Urothelium cell line (cell line): ENCODE results near the gene ZNF516.
"Not testable (repeated sequence)": the region's sequence is repeated elsewhere in the genome, so short reads cannot be mapped to it uniquely, and the experiment has no call there.

Experiments used
- DNase-seq: peaks from one replicate; pipeline ENCODE4 v3.0.0; 2011; ENCODE audit warnings: low spot score, mixed read lengths
- FAIRE-seq: peaks from 2 replicates; lab custom pipeline; 2011; peaks lifted over from hg19 to GRCh38; lab: Jason Lieb, UNC

ZNF516 gene

DNA sequence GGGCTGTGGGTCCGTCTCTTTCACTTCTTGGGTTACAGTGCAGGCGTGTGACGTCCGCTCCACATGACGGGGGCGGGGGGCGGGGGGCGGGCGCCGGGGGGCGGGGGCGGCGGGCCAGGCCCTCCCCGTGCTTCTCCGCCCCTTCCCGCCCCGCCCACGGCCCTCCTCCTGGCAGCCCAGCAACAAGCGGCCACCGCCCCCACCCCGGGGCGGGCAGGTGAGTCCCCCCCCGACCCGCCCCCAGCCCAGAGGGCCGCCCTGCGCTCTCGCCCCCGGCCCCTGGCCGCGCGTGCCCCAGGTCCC is 3.6 kb downstream of the ZNF516 start:
- FAIRE-seq (no peak), DNase-seq (peak; percentile 90)

DNA sequence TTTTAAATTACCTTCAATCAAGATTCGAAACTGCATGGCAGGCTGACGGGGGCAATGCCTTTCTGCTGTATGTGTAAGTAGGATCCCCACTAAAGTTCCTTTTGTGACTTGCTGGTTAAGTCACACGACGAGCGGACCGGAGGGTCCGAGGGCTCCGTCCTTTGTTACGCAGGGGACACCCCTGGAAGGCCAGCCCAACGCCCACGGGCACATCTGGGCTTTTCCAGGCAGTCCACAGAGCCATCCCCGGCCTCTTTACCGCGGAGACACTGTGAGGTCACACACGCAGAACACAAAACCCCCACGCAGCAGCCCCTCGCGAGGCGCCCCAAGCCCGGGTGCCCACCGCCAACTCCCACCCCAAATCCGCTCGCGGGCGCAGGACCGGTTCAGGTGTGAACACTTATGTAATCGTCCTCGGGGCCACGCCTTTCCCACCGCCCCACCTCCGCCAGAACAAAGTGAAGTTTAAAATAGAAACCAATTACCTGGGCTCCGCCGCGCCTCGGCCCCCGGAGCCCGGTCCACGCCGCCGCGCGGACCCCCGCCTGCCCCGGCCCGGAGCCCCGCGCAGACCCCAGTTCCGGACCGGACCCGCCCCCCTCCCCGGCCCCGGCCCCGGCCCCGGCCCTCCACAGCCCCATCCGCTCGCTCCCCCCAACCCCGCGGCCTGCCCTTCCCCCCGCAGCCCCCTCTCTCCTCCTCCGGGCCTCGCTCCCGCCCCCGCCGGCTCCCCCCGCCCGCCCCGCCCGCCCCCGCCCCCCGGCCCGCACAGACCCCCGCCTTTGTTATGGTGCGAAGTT is 4.2 kb downstream of the ZNF516 start:
- DNase-seq: peak; percentile 55
- FAIRE-seq: no peak

DNA sequence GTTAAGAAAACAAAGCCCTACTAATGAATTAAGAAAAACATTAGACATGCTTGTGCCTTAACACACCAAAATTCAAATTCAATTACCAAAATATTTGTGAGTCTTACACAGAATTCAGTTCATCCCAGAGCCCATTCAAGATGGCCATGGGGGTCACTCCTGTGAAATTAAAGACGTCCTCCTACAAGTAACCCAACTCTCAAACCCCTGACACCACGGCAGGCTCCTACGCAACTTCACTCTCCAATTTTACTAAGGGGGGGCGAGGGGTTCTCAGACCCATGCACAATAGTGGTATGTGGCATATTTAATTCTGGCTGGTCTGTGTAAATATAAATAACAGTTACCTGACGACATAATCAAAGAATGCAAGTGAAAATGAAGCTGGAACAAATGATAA is 5.0 kb downstream of the ZNF516 start:
- no peak for DNase-seq

DNA sequence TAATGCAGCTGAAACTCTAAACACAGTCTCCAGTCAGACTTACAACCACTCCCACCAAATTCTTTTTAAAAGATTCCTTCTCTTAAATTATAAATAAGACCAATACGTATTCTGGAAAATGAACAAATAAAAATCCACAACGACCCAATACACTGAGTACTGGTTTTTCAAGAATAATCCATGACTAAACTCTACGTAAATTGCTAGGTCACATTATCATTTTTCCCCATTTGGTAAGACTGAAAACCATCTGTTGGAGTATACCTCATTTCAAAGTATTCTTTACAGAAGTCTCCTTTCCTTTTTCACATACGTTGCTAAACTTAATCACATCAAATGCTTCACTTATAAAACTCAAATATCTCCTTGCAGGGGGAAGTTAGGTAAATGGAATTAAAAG is 6.0 kb downstream of the ZNF516 start:
- no peak for FAIRE-seq
- no peak for DNase-seq

More for the DNA sequence above, 5.0 kb downstream of the ZNF516 start:
- no peak for FAIRE-seq

DNA sequence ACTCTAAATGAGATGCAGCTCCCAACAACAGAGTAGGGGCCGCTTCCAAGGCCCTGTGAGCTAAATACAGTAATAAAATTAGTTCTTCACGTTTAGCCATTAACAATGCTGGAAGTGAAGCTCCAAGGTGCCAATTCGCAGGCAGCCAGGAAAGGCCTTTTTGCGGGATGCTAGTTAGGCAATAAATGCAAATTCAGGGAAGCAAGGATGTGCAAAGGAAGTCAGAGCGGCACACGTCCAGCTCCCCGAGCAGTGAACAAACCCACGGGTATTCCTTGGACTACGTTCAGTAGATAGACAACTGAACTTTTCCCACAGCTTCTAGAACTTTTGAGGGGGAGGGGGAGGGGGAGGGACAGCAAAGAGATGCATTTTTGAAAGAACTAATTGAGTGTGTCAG is 6.9 kb downstream of the ZNF516 start:
- FAIRE-seq (no peak), DNase-seq (no peak)

DNA sequence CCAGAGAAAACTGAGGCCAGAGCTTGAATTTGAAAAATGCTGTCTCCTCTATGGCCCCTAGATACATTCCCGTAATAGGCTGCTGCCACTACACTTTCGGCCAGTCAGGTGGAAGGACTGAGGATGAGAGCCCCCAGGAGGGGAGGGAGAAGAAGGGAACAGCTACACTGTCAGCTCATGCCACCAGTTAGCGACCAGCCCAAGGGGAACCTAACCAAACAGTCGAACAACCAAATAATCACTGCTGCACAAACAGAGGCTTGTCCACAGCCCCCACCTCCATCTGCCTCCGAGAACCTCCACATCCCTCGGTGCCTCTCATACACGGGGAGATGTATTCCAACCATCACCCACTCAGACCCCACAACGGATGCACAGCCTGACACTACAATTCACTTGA is 7.3 kb downstream of the ZNF516 start:
- FAIRE-seq (peak; percentile 32), DNase-seq (no peak)

DNA sequence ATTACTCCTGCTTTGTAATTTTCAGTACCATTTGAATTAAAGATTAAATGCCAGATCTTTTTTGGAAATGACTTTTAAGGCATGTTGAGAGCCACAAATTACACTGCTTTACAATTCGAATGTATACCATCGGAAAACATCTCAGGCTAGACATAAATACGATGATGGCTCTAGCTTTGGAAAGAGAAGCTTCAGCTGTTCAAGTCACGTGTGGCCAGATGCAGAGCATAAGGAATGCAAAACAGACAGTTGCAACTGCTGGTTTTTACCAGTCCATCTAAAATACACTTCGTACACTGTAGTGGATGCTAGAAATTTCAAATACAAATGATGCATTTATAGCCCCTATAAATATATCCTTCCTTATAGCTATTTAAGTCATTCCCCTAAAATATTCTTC is 8.0 kb downstream of the ZNF516 start:
- no peak for DNase-seq
- no peak for FAIRE-seq

DNA sequence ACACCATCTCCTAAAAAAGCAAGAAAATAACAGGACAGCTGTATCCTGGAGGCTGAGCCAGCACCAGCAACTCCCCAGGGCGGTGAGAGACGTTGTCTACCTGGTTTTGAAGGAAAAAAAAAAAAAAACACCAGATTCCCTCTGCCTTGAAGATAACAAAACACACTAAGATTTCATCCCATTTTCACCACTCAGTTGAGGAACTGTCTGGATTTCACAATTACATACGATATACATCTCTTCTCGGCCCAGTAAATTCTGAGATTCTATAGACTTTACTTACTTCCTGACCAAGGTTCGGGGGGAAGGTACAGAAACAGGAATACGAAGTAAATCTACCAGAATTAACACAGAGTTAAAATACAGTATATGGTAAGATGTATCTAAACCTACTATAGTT is 8.5 kb downstream of the ZNF516 start:
- DNase-seq: no peak
- FAIRE-seq: no peak

DNA sequence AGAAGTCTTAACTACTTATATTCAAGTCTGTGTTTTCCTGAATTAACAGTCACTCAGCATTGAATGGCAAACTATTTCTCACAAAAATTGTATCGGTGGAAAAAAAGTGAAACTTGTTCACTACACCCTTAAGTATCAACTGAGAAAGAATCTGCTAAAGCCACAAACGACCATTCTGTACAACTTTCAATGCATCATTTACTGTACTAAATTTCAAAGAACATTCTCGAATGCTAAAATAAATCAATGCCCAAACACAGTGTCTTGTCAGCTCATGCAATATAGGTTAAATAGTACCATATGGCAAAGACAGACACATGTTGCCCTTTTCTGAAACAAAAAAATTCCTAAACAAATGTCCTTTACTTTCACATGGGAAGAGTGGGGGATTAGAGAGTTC is 9.0 kb downstream of the ZNF516 start:
- no peak for FAIRE-seq

DNA sequence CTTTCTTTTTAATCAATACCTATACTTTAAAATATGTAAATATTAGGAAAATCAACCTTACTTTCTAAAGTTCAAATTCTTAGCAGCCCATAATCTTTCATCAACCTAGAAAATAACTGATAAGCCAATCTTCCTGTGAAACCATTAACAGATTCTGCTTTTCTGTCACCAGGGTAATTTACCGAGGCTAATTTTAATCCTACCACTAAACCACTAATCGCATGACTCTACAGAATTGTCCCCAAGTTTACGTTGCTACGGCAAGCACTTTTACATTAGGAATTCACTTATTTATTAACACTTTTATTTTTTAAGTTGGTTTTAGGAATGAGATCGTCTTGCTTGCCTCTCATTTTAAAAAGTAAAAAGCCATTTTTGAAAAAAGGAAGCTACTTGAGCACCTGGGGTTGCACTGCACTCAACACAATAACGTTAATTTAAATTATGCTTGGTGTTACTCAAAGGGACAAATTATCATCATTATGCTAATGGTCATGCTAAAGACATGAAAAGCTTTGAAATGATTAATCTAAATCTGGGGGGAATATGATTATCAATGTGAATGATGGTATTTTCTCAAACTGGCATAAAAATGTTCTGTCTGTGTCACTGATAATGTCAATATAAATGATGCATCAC is 10.2 kb downstream of the ZNF516 start:
- FAIRE-seq: no peak
- DNase-seq: no peak

More for the DNA sequence above, 9.0 kb downstream of the ZNF516 start:
- DNase-seq: no peak

DNA sequence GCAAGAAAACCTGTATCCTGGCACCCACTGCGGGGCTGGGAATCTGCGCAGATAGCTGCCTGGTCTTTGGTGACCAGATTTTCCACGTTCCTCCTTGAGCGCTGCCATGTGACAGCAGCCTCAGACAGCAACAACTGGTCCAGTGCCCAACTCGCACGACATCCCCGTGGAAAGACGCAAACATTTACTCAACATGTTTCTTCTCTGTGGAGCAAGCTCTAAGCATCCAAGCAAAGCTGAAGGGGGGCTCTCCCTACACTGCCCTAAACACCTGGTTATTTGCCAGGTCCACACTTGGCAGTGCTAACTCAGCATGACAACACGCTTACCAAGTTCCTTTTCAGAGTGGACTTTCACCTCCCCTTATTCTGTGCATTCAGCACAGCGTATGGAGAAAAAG is 11.3 kb downstream of the ZNF516 start:
- DNase-seq (no peak), FAIRE-seq (no peak)

DNA sequence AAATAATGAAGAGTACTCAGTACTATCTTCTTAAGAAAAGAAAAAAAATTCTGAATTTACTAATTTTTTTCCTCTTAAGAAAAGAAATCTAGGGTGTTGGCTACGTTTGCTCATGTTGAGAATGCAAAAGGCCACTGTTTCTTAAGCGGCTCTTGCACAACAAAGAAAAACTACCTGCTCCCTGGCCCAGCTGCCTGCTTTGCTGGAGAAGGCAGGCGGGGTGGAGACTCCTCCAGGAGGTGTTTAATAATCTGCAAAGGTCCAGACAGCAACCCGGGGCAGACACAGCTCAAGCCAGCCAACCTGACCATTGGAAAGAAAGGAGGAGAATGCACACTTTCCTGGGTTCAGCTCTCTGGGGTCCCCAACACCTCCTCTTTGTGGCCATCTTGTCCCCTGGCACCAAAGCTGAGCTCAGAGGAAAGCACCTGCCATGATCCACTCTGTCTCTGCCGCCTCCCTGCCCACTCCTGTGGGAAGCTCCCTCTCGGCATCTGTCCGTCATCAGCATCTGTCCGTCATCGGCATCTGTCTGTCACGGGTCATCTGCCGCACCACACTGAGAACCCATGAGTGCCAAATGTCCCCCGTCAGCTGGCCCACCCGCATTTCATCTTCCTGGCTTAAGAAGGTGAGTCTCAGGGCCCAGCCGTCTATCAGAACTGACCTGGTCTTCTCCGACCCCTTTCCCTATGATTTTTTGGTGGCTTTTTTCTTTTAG is 11.9 kb downstream of the ZNF516 start:
- DNase-seq (no peak), FAIRE-seq (no peak)

DNA sequence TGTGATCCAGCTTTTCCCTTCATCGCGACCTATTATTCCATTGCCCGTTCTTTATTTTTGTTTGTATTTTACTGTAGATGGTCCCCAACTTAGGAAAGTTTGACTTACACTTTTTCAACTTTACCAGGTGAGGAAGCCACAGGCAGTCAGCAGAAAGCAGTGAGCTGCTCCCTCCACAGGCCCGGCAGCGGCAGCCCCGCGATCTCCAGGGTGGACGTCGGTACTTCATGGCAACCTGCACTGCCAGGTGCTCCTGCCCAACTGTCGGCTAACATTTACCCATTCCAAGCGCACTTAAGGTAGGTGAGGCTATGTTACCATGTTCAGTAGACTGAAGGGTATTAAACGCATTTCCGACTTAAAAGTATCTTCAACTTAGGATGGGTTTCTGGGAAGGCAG is 12.8 kb downstream of the ZNF516 start:
- no peak for DNase-seq

DNA sequence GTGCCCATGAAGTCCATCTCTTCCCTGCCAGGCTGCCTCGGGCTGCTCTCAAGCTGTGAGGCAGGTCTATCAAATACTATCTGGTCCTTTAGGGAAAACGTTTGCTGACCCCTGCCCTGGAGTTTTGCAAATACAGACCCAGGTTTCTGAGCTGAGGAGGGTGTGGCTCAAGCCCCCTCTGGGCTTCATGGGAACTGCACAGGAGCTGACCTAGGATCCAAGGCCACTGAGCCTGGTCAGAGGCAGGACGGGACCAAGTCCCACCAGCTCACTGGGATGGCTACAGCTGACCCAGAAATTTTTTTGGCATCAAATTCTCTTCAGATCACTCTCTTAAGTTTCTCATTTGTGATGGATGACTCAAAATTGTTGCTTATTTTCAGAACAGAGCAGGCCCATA is 14.1 kb downstream of the ZNF516 start:
- no peak for FAIRE-seq
- no peak for DNase-seq

More for the DNA sequence above, 12.8 kb downstream of the ZNF516 start:
- no peak for FAIRE-seq

DNA sequence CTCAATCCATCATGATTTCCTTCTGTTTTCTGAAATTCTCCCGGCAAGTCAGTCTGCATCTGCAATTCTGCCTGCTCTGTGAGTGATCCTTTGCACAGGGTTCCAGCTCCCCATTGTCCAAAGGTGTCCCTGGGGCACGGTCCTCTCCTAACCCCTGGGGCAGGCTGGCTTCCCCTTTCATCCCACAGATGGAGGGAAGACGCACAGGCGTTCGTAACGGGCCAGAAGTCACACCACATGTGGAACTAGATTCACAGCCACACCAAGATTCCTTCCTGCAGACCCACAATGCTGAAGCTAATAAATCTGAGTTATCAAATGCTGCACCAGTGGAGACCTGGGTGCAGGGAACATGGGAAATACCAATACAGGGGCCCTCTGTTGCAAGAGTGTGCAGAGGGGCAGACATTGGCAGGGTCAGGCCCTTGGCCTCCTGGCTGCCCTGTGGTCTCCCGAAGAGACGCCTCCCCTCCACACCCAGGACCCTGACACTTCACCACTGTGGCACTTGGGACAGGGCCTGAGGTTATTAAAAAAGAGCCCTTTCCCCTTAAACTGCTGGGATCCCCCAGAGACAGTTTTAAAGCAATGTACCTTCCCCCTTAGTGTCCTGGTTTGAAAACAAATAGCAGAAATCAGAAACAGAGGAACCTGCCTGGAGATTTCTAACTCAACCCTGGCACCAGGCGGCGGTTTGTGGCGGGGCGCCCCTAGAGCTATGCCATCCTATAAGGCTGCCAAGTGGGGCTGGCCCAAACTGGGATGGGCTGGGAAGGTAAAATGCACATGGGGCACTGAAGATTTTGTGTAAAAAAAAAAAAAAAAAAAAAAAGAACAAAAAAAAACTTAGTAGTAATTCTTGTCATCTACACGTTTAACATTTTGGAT is 15.4 kb downstream of the ZNF516 start:
- no peak for DNase-seq
- no peak for FAIRE-seq

DNA sequence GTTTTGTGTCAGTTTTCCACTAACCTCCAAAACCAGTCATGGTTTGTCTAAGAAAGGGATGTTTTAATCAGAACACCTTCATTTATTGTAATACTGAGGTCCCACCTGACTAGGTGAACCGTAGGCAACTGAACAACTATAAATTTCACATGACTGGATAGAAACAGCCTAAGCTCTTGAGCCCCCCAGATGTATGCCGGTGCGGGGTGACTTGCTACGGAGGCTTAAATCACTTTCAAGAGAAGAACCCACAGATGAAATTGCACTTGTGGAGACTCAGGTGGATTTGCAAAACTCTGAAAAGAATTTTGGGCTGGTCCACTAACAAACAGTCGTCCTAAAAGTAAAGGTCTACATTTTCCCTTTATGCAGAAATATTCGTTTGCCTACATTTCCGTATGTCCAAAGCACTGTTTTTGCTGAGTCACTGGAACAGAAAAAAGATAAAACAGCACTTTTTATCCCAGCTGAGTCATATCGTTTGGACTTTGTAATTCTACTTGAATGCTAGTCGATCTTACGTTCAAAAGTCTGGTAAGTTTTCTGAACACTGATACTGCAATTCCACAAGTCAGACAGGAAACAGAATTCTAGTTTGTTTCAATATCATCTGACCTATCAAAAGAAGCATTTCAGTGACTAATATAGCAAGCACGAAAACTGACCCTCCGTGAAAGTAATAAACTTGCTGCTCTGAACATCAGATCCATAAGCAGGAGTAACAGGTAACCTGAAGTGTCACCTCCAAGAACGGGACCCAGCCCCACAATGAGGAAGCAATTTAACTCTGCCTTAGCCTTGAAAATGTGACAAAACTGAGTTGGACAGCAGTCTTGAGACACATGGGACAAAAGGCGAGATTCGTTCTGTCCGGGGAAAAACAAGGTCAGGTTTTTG is 18.1 kb downstream of the ZNF516 start:
- FAIRE-seq (no peak), DNase-seq (peak; percentile 45)

DNA sequence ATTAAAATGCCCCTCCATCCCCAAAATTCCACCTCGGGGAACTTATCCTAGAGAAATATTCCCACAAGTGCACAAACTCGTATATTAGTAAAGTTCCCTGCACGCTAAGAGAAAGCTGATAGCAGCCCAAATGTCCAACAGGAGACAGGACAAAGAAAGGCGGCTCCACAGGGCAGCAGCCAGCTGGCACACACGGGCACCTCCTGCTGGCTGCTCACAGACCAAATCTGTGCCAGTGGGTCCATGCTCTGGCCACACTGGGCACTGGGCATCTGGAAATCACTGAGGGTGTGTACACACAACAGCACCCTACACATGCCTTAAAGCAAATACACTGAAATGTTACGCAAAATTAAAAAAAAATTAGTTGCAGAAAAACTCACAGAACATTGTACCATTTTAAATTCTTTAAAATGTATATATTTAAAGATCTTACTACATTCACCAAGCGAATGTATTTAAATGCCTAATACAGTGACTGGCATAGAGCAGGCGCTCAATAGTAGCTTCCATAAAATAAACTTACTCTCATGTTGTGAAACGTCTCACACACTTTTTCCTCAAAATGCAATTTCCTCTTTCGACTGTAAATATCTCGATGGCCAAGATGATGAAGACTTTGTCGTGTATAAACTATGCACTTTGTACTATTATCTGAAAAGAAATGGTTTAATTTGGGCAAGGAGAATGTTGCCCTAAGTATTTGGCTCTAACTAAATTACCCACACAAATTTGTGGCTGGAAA is 19.4 kb downstream of the ZNF516 start:
- FAIRE-seq (no peak), DNase-seq (no peak)

DNA sequence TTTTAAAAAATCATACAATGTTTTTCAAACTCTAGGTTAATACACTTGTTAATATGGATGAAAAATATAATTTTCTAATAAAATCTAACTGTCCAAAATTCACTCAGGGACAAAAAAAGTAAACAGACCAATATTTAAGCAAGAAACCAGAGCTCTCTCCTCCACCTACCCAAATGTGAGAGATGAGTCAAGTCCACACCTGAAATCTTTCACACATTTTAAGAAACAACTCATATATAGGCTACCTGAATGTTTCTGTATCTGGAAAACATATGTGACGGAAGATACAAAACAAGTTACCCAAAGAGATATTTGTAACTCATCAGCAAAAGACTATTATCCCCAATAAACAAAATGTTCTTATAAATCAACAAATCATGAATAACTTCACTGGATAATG is 20.2 kb downstream of the ZNF516 start:
- FAIRE-seq: no peak
- DNase-seq: no peak

DNA sequence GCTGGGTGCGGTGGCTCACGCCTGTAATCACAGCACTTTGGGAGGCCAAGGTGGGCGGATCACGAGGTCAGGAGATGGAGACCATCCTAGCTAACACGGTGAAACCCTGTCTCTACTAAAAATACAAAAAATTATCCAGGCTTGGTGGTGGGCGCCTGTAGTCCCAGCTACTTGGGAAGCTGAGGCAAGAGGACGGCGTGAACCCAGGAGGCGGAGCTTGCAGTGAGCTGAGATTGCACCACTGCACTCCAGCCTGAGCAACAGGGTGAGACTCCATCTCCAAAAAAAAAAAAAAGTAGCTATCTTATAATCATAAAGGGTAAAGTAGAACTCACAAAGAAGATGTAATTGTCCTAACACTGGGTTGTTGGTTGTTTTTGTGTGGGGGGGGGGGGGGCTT is 21.5 kb downstream of the ZNF516 start:
- not testable (repeated sequence) for FAIRE-seq, DNase-seq
